GM12872 (cell line): ENCODE measurements around the gene GIPC3.

Experiments
- TF ChIP-seq, protein P1 (sequence below): IDR thresholded peaks from 3 replicates; pipeline ENCODE4 v1.5.1; 2011; ENCODE audit warnings: low read depth, mild to moderate bottlenecking, low read length, moderate library complexity; ENCODE audit not compliant: insufficient read depth

GIPC3 gene

GRCh38 chr19:3546119-3546518, 39.2 kb upstream of the GIPC3 start:
- TF ChIP-seq, protein P1, sequence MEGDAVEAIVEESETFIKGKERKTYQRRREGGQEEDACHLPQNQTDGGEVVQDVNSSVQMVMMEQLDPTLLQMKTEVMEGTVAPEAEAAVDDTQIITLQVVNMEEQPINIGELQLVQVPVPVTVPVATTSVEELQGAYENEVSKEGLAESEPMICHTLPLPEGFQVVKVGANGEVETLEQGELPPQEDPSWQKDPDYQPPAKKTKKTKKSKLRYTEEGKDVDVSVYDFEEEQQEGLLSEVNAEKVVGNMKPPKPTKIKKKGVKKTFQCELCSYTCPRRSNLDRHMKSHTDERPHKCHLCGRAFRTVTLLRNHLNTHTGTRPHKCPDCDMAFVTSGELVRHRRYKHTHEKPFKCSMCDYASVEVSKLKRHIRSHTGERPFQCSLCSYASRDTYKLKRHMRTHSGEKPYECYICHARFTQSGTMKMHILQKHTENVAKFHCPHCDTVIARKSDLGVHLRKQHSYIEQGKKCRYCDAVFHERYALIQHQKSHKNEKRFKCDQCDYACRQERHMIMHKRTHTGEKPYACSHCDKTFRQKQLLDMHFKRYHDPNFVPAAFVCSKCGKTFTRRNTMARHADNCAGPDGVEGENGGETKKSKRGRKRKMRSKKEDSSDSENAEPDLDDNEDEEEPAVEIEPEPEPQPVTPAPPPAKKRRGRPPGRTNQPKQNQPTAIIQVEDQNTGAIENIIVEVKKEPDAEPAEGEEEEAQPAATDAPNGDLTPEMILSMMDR, result no peak

- TF ChIP-seq, protein P1, result peak; percentile 69
These were observed 38.0 kb upstream of the GIPC3 start for GRCh38 chr19:3547301-3547731.

DNA sequence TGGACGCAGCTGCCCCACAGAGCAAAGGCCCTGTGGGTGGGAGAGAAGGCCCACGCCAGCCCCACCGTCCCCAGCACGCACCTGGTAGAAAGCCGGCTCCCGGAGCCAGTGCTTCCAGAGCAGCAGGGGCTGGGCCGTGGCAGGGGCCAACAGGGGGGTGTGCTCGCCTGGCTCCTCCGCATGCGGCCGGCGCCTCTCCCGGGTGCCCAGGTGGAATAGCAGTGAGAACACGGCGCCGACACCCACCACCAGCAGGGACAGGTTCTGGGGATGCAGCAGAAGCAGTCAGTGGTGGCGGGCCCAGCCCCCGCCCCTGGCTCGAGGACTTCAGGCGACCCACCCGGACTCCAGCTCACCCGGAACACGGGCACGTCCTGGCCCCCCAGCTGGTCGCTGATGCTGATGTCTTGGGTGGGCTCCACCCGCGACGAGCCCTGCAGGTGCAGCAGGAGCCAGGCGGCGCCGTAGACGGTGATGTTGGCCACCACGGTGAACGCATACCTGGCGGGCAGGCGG, 37.5 kb upstream of the GIPC3 start:
- TF ChIP-seq, protein P1, result no peak

DNA sequence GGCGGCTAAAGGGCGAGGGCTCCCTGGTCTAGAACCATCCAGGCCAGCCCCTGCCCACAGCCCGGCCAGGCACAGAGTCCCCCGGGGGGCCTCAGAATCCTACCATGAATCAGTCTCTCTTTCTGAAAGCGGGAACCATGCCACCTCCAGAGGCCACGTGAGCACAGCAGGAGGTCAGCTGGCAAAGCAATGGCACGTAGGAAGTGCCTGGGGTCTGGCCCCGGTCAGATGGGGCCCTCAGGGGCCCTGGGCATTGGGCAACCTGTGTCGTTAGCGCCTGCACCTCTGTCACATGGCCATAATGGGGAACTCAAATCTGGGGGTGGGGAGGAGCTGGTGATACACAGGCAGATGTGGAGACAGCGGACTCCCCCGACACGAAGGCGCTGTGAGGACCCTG, 36.7 kb upstream of the GIPC3 start:
- TF ChIP-seq, protein P1, result no peak

GRCh38 chr19:3549816-3550215, 35.5 kb upstream of the GIPC3 start:
- TF ChIP-seq, protein P1, result no peak

- TF ChIP-seq, protein P1, result no peak
These were observed 34.1 kb upstream of the GIPC3 start for GRCh38 chr19:3550947-3551791.

DNA sequence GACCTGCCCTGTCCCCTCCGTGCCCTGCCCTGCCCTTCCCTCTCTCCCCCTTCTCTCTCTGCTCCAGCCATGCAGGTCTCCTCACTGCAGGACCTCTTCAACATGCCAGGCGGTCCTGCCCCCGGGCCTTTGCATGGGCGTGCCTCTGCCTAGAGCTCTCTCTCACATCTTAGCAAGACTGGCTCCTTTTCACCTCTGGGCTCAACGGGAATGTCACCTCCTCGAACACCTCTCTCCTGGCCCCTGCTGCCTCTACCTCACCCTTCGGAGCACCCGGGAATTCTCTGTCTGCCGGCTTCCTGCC, 33.5 kb upstream of the GIPC3 start:
- TF ChIP-seq, protein P1, result no peak
